ENCODE results near the gene MMD2. TPM values are rescaled to one million over a fixed set of nuclear protein-coding genes. Genes with fewer than 3 reads are reported as not detected.
"Not testable (repeated sequence)": the region's sequence is repeated elsewhere in the genome, so short reads cannot be mapped to it uniquely, and the experiment has no call there.

Gene MMD2
- total and polyA plus RNA-seq, 2 experiments from 2014 or later: 0.11 to 0.38 TPM

GRCh38 chr7:4975626-4976025, 16.6 kb upstream of the MMD2 start:
- Histone ChIP-seq H3K36me3 (ENCODE audit: insufficient read depth) (peaks cover 16% of the 10 kb centered on the region; the same call in 1 of the 2 replicates), H4K20me1 (replicated peaks; ENCODE audit: insufficient read depth) (peaks cover 12% of the 10 kb centered on the region; the same call in 1 of the 2 replicates), H3K79me2 (replicated peaks; ENCODE audit: insufficient read depth) (peaks cover 18% of the 10 kb centered on the region)
- not testable (repeated sequence) for H3K4me1 Mint-ChIP-seq; H3K9me2 ChIP-seq (ENCODE audit: insufficient read depth); H3K4me3 ChIP-seq; H2AFZ ChIP-seq; ATAC-seq; H3K27ac Mint-ChIP-seq; DNase-seq (ENCODE audit: low spot score); H3K27me3 Mint-ChIP-seq (ENCODE audit: insufficient read depth, low read depth, poor library complexity); H3K4me2 ChIP-seq; H3K27me3 ChIP-seq (ENCODE audit: insufficient read depth); H3F3A ChIP-seq (replicated peaks; ENCODE audit: low read depth); H3K27ac ChIP-seq (ENCODE audit: low read depth); H3K4me1 ChIP-seq (ENCODE audit: insufficient read depth)
- H3K36me3 Mint-ChIP-seq (ENCODE audit: low read depth): peaks cover 23% of the 10 kb centered on the region; the same call in 2 of the 3 replicates
- peaks cover 13% of the 10 kb centered on the region for H3K9me3 Mint-ChIP-seq
- H3K4me3 Mint-ChIP-seq: peak overlapping the region; percentile 42; the same call in 1 of the 3 replicates

GRCh38 chr7:4973728-4974198, 14.8 kb upstream of the MMD2 start:
- Histone ChIP-seq H3K4me1 (ENCODE audit: insufficient read depth) (no peaks in the 10 kb centered on the region), H3K36me3 (ENCODE audit: insufficient read depth) (peaks cover 13% of the 10 kb centered on the region; the same call in 1 of the 2 replicates), H3K4me2 (peak overlapping the region; percentile 88), H3K27ac (ENCODE audit: low read depth) (no peak overlapping the region), H4K20me1 (replicated peaks; ENCODE audit: insufficient read depth) (peaks cover 12% of the 10 kb centered on the region; the same call in 1 of the 2 replicates), H3K4me3 (peak overlapping the region; percentile 82), H3K27me3 (ENCODE audit: insufficient read depth) (no peaks in the 10 kb centered on the region; the same call in 1 of the 2 replicates), H3F3A (replicated peaks; ENCODE audit: low read depth) (no peaks in the 10 kb centered on the region), H2AFZ (no peak overlapping the region), H3K79me2 (replicated peaks; ENCODE audit: insufficient read depth) (peaks cover 11% of the 10 kb centered on the region), H3K9me2 (ENCODE audit: insufficient read depth) (no peaks in the 10 kb centered on the region)
- DNase-seq (ENCODE audit: low spot score) (peak; percentile 97), ATAC-seq (peak; percentile 96)
- H3K27ac Mint-ChIP-seq: peak overlapping the region; percentile 96
- H3K4me3 Mint-ChIP-seq: peak overlapping the region; percentile 90
- peaks cover 23% of the 10 kb centered on the region; the same call in 2 of the 3 replicates for H3K36me3 Mint-ChIP-seq (ENCODE audit: low read depth)
- no peaks in the 10 kb centered on the region for H3K4me1 Mint-ChIP-seq
- H3K27me3 Mint-ChIP-seq (ENCODE audit: insufficient read depth, low read depth, poor library complexity): peaks cover 8% of the 10 kb centered on the region
- peaks cover 13% of the 10 kb centered on the region for H3K9me3 Mint-ChIP-seq
- TF ChIP-seq CREB1 (CRISPR knock-in tag; IDR thresholded peaks at IDR 0.05; ENCODE audit: low read depth): no peak
- no peak for TF ChIP-seq STAT1 (IDR thresholded peaks at IDR 0.05; ENCODE audit: unreplicated experiment)
- no peak for TF ChIP-seq EZH2phosphoT487 (IDR thresholded peaks at IDR 0.05; ENCODE audit: unreplicated experiment)
- TF ChIP-seq EZH2 (IDR thresholded peaks at IDR 0.05; ENCODE audit: low read depth, unreplicated experiment): no peak
- TF ChIP-seq ZNF114 (CRISPR knock-in tag; IDR thresholded peaks at IDR 0.05): 0 out of 2 replicates have a peak, but pooled peaks have one; percentile 74
- no peak for TF ChIP-seq ZNF331 (CRISPR knock-in tag; IDR thresholded peaks at IDR 0.05; ENCODE audit: low read depth)
- TF ChIP-seq CTCF (conservative IDR thresholded peaks at IDR 0.05; ENCODE audit: low read depth in 2 of 2): peak; percentile 76 to 92
- TF ChIP-seq, protein P1, sequence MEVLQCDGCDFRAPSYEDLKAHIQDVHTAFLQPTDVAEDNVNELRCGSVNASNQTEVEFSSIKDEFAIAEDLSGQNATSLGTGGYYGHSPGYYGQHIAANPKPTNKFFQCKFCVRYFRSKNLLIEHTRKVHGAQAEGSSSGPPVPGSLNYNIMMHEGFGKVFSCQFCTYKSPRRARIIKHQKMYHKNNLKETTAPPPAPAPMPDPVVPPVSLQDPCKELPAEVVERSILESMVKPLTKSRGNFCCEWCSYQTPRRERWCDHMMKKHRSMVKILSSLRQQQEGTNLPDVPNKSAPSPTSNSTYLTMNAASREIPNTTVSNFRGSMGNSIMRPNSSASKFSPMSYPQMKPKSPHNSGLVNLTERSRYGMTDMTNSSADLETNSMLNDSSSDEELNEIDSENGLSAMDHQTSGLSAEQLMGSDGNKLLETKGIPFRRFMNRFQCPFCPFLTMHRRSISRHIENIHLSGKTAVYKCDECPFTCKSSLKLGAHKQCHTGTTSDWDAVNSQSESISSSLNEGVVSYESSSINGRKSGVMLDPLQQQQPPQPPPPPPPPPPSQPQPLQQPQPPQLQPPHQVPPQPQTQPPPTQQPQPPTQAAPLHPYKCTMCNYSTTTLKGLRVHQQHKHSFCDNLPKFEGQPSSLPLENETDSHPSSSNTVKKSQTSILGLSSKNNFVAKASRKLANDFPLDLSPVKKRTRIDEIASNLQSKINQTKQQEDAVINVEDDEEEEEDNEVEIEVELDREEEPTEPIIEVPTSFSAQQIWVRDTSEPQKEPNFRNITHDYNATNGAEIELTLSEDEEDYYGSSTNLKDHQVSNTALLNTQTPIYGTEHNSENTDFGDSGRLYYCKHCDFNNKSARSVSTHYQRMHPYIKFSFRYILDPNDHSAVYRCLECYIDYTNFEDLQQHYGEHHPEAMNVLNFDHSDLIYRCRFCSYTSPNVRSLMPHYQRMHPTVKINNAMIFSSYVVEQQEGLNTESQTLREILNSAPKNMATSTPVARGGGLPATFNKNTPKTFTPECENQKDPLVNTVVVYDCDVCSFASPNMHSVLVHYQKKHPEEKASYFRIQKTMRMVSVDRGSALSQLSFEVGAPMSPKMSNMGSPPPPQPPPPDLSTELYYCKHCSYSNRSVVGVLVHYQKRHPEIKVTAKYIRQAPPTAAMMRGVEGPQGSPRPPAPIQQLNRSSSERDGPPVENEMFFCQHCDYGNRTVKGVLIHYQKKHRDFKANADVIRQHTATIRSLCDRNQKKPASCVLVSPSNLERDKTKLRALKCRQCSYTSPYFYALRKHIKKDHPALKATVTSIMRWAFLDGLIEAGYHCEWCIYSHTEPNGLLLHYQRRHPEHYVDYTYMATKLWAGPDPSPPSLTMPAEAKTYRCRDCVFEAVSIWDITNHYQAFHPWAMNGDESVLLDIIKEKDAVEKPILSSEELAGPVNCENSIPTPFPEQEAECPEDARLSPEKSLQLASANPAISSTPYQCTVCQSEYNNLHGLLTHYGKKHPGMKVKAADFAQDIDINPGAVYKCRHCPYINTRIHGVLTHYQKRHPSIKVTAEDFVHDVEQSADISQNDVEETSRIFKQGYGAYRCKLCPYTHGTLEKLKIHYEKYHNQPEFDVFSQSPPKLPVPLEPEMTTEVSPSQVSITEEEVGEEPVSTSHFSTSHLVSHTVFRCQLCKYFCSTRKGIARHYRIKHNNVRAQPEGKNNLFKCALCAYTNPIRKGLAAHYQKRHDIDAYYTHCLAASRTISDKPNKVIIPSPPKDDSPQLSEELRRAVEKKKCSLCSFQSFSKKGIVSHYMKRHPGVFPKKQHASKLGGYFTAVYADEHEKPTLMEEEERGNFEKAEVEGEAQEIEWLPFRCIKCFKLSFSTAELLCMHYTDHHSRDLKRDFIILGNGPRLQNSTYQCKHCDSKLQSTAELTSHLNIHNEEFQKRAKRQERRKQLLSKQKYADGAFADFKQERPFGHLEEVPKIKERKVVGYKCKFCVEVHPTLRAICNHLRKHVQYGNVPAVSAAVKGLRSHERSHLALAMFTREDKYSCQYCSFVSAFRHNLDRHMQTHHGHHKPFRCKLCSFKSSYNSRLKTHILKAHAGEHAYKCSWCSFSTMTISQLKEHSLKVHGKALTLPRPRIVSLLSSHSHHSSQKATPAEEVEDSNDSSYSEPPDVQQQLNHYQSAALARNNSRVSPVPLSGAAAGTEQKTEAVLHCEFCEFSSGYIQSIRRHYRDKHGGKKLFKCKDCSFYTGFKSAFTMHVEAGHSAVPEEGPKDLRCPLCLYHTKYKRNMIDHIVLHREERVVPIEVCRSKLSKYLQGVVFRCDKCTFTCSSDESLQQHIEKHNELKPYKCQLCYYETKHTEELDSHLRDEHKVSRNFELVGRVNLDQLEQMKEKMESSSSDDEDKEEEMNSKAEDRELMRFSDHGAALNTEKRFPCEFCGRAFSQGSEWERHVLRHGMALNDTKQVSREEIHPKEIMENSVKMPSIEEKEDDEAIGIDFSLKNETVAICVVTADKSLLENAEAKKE (CRISPR knock-in tag; IDR thresholded peaks at IDR 0.05): peak; percentile 45; the same call in 1 of the 2 replicates
- TF ChIP-seq NANOG (IDR thresholded peaks at IDR 0.05; ENCODE audit: borderline replicate concordance): no peak
- TF ChIP-seq POLR2AphosphoS5 (IDR thresholded peaks at IDR 0.05; ENCODE audit: low read depth): peak; percentile 92

Measured in GM23338 (cell line).